ENCODE measurements around the gene IFT88.

DNA sequence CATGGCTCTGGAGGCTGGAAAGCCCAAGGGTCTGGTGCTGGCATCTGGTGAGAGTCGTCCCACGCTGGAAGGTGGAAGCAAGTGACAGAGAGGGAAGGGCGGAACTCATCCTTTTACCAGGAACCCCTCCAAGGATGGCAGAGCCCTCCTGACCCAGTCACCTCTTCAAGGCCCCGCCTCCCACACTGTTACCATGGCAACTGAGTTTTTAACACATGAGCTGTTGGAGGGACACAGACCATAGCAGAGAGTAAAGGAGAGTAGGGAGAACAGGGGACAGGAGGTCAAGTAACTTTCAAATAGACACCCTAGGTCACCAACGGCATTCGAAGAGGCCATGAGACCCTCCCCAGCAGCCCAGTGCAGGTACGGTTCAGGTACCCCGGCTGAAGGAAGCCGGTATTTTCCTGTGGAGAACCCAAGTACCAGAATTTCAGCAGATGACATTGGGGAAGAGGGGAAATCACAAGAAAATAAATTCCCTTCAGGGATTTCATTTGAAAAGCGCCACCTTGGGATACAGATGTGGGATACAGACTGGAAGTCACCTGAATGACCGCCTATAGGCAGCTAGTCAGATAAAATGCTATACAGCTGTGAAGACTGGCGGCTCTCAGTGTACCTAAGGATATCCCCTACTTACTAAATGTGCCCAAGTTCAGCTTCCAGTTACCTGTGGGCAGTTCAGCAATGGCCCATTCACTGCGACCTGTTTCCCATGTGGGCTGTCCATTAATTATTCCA is 144.5 kb downstream of the IFT88 start:
- TF ChIP-seq CTCF (IDR thresholded peaks at IDR 0.05; ENCODE audit: low read depth, low read length, missing input control) (no peak), SP1 (IDR thresholded peaks at IDR 0.05) (no peak)
- TF ChIP-seq, protein P1, sequence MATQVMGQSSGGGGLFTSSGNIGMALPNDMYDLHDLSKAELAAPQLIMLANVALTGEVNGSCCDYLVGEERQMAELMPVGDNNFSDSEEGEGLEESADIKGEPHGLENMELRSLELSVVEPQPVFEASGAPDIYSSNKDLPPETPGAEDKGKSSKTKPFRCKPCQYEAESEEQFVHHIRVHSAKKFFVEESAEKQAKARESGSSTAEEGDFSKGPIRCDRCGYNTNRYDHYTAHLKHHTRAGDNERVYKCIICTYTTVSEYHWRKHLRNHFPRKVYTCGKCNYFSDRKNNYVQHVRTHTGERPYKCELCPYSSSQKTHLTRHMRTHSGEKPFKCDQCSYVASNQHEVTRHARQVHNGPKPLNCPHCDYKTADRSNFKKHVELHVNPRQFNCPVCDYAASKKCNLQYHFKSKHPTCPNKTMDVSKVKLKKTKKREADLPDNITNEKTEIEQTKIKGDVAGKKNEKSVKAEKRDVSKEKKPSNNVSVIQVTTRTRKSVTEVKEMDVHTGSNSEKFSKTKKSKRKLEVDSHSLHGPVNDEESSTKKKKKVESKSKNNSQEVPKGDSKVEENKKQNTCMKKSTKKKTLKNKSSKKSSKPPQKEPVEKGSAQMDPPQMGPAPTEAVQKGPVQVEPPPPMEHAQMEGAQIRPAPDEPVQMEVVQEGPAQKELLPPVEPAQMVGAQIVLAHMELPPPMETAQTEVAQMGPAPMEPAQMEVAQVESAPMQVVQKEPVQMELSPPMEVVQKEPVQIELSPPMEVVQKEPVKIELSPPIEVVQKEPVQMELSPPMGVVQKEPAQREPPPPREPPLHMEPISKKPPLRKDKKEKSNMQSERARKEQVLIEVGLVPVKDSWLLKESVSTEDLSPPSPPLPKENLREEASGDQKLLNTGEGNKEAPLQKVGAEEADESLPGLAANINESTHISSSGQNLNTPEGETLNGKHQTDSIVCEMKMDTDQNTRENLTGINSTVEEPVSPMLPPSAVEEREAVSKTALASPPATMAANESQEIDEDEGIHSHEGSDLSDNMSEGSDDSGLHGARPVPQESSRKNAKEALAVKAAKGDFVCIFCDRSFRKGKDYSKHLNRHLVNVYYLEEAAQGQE (IDR thresholded peaks at IDR 0.05), result no peak
- TF ChIP-seq, protein P2, sequence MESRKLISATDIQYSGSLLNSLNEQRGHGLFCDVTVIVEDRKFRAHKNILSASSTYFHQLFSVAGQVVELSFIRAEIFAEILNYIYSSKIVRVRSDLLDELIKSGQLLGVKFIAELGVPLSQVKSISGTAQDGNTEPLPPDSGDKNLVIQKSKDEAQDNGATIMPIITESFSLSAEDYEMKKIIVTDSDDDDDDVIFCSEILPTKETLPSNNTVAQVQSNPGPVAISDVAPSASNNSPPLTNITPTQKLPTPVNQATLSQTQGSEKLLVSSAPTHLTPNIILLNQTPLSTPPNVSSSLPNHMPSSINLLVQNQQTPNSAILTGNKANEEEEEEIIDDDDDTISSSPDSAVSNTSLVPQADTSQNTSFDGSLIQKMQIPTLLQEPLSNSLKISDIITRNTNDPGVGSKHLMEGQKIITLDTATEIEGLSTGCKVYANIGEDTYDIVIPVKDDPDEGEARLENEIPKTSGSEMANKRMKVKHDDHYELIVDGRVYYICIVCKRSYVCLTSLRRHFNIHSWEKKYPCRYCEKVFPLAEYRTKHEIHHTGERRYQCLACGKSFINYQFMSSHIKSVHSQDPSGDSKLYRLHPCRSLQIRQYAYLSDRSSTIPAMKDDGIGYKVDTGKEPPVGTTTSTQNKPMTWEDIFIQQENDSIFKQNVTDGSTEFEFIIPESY (IDR thresholded peaks at IDR 0.05), result no peak

Measured in liver (tissue), 3 donors.